Left lung (tissue), 10 donors: ENCODE results near the gene GPC5. TPM values are rescaled to one million over a fixed set of nuclear protein-coding genes. Genes with fewer than 3 reads are reported as not detected.

Experiments
- ATAC-seq: fragments of 200-7000 bp; cut with Tn5 transposase; one replicate; pipeline ENCODE4 v1.9.1; 2020; ENCODE audit warnings: moderate library complexity
- DNase-seq, 4 donors: peaks; one replicate each; pipeline ENCODE4 v3.0.0-alpha.2; 2013 to 2020
- H3K27ac ChIP-seq, 2 donors: fragments of 200-600 bp; sonication (generic) in 1 of 2; one replicate each; pipeline versions ENCODE4 v1.5.0 to v1.8.0; 2020 to 2021
- H3K27me3 ChIP-seq, 2 donors: fragments of 200-600 bp; sonication (generic) in 1 of 2; one replicate each; pipeline versions ENCODE4 v1.5.0 to v1.8.0; 2020 to 2021
- H3K36me3 ChIP-seq, 2 donors: fragments of 200-600 bp; sonication (generic) in 1 of 2; one replicate each; pipeline versions ENCODE4 v1.5.0 to v1.8.0; 2020 to 2021
- H3K4me1 ChIP-seq, 2 donors: fragments of 200-600 bp; one replicate each; pipeline ENCODE4 v1.8.0; 2021
- H3K4me3 ChIP-seq, 2 donors: fragments of 200-600 bp; sonication (generic) in 1 of 2; one replicate each; pipeline versions ENCODE4 v1.5.0 to v1.8.0; 2020 to 2021; ENCODE audit warnings: mild to moderate bottlenecking in 1 of 2
- H3K9me3 ChIP-seq, 2 donors: fragments of 200-600 bp; sonication (generic) in 1 of 2; one replicate each; pipeline versions ENCODE4 v1.5.0 to v1.8.0; 2020 to 2021
- CTCF ChIP-seq, 2 donors: fragments of 200-600 bp; sonication (generic) in 1 of 2; IDR thresholded peaks; one replicate each; pipeline versions ENCODE4 v1.5.0 to v1.8.0; 2021; ENCODE audit warnings: antibody characterized with exemption in 2 of 2
- intact Hi-C, 2 donors: fragments of 100-400 bp; cut with DNase I; formaldehyde crosslinking; loops; one replicate each; pipeline versions ENCODE4 v1.11.2 to v1.14.2; 2022
- polyA plus RNA-seq, 6 donors: library from polyadenylated mRNA; unstranded; fragments of 120-200 nt; gene quantifications; one replicate each; pipeline ENCODE4 v1.2.1, GENCODE V29; 2013; ENCODE audit not compliant: insufficient read length in 6 of 6
- total RNA-seq, 2 donors: library from RNA; stranded (reverse); fragmentation: NEBNext Ultra II Directional; extraction: Animal tissue kit (Norgen Biotek cat#: 25700); gene quantifications; one replicate each; pipeline ENCODE4 v1.2.1, GENCODE V29; 2021
- donor health status: DM: no; HTN: yes; CAD: no.
- donor health status: DM: no; HTN: no; CAD: no.

The GPC5 gene
- total and polyA plus RNA-seq, 8 donors = 9.2 to 19.5 (median 11.5) TPM

GRCh38 chr13:91909617-91910016 lies 511.2 kb downstream of the GPC5 start:
- no peak overlapping the region for H3K4me3 ChIP-seq
- no peaks in the 10 kb centered on the region for H3K27me3 ChIP-seq
- no peaks in the 10 kb centered on the region for H3K9me3 ChIP-seq
- ATAC-seq = no peak
- no peak for TF ChIP-seq CTCF (IDR thresholded peaks at IDR 0.05)
- H3K27ac ChIP-seq = no peak overlapping the region
- H3K36me3 ChIP-seq = no peaks in the 10 kb centered on the region
- intact Hi-C loops = no loop called here
- H3K4me1 ChIP-seq = no peaks in the 10 kb centered on the region
- no peak for DNase-seq

DNA sequence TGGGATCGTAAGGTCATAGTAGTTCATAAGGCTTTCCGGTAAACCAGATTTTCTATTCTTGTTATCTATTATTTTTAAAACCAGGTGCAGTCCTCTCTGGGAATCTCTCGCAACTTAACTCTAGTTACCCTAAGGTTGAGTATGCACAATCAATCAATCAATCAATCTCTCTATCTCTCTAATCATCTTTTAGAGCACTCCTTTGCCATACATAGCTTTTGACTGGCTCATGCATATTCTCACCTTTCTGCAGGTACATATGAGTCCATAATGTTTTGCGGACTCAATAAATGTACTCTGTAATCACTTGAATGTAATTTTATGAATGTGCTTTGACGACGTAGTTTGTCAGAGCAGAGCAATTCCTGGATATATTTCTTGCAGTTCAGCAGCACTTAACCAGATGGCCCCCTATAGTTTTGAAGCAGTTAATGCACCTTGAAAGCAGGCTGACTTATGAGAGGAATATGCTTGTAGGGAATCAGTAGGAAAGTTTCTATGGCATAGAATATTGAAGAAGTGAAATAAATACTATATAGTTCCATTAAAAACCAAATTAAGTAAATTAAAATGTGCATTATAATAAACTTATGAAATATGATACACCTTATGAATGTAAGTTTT lies 524.7 kb downstream of the GPC5 start:
- intact Hi-C loops = no loop called here
- ATAC-seq = no peak

GRCh38 chr13:91930687-91931086 lies 532.3 kb downstream of the GPC5 start:
- intact Hi-C loops = no loop called here
- TF ChIP-seq CTCF (IDR thresholded peaks at IDR 0.05) = no peak
- no peak overlapping the region for H3K4me3 ChIP-seq
- no peaks in the 10 kb centered on the region for H3K27me3 ChIP-seq
- H3K27ac ChIP-seq = no peak overlapping the region
- H3K36me3 ChIP-seq = no peaks in the 10 kb centered on the region
- no peak for DNase-seq
- ATAC-seq = no peak
- H3K9me3 ChIP-seq = no peaks in the 10 kb centered on the region
- no peaks in the 10 kb centered on the region for H3K4me1 ChIP-seq

More for the DNA sequence above, 524.7 kb downstream of the GPC5 start:
- Histone ChIP-seq H3K36me3 (no peaks in the 10 kb centered on the region), H3K9me3 (no peaks in the 10 kb centered on the region), H3K4me1 (no peaks in the 10 kb centered on the region), H3K4me3 (no peak overlapping the region), H3K27me3 (no peaks in the 10 kb centered on the region), H3K27ac (no peak overlapping the region)
- no peak for DNase-seq
- TF ChIP-seq CTCF (IDR thresholded peaks at IDR 0.05) = no peak

- intact Hi-C loops = no loop called here
- ATAC-seq (no peak), DNase-seq (peak in 2 of 4 donors; percentile 49 to 54)
- no peak overlapping the region for H3K4me3 ChIP-seq
- H3K36me3 ChIP-seq = no peaks in the 10 kb centered on the region
- no peaks in the 10 kb centered on the region for H3K27me3 ChIP-seq
- H3K4me1 ChIP-seq = no peaks in the 10 kb centered on the region
- H3K9me3 ChIP-seq = no peaks in the 10 kb centered on the region
- no peak for TF ChIP-seq CTCF (IDR thresholded peaks at IDR 0.05)
- H3K27ac ChIP-seq = no peak overlapping the region
Observed at GRCh38 chr13:91934354-91934753, 535.9 kb downstream of the GPC5 start.

DNA sequence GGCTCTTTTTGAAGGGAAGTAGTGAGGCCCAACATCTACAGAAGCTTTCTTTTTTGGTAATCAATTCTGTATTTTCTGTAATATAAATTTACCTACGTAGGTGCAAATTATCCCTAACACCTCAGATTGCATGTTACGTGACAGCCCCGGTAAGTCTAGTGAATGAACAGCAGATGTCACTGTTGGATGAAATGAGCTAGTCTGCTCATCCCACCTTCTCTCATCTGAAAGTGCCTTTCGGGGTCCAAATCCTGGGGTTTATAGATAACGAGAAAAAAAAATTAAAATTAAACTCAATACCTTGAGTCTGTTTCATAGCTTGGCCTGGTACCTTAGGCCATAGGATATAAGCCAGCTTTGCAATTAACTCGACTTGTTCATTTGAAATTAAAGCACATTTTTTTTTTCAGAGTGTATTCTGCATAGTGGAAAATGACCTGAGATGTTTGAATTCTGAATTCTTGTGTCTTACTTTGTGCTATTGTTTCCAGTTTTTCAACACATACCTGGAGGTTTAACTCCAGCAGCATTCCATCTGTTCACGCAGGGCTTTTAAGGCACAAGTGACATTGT lies 548.2 kb downstream of the GPC5 start:
- H3K9me3 ChIP-seq = no peaks in the 10 kb centered on the region
- no peaks in the 10 kb centered on the region for H3K27me3 ChIP-seq
- ATAC-seq = peak; percentile 46
- H3K27ac ChIP-seq = no peak overlapping the region
- no peaks in the 10 kb centered on the region for H3K4me1 ChIP-seq
- no peak overlapping the region for H3K4me3 ChIP-seq
- intact Hi-C loops = no loop called here
- peak in 1 of 4 donors; percentile 39 for DNase-seq
- TF ChIP-seq CTCF (IDR thresholded peaks at IDR 0.05) = no peak
- no peaks in the 10 kb centered on the region for H3K36me3 ChIP-seq
